Activated naive CD4-positive, alpha-beta T cell (primary cell): ENCODE data around the gene TEAD3.
A peak's percentile ranks its signal among the peaks of the same experiment; 100 is the strongest.

Experiments
- DNase-seq, 4 experiments: peaks; one replicate each; lab custom pipeline; 2025; lab: John Stamatoyannopoulos, UW

TEAD3 gene

DNA sequence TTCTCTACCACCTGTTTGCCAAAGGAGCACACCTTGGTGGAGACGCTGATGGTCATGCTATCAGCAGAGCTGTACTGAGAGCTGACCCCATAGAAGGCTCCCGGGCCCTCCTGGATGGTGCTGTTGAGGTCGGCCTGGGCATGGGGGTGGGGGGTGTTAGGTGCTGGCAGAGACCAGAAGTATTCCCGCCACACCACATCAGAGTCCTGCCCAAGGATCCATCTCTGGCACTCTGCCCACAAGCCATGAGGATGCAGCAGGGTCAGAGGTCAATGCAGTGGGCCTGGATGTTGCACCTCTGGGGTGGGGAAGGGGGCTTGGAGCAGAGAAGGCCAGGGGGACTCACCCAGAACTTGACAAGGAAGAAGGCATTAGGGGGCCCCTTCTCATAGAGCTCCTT lies 21.3 kb downstream of the TEAD3 start:
- DNase-seq: no peak

DNA sequence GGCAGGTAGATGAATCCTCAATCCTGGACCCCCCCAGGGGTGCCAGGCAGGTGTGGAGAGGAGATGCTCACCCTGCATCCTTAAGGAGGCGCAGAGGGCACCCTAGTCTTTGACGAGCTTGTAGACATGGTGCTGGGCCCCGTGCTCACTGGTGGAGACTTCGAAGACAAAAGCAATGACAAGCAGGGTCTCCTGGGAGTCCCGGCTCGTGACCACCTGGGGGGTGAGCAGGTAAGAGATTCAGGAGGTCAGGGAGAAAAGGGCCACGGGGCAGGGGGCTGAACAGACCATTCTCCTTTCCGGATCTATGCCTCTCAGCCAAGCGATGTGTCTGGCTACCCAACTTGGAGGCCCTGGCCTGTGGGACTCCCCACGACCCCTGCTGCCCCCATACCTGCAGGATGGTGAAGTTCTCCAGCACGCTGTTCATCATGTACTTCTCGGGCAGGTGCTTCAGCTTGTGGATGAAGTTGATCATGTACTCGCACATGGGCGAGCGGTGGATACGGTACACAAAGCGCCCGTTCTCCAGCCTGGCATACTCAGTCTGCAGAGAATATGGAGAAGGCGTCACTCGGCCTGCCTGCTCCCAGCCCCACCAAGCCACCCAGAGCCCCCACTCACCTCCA lies 21.8 kb downstream of the TEAD3 start:
- DNase-seq: no peak

- DNase-seq: no peak
These were observed 22.5 kb downstream of the TEAD3 start for GRCh38 chr6:35474131-35474941.

GRCh38 chr6:35473850-35474130 lies 23.1 kb downstream of the TEAD3 start:
- no peak for DNase-seq

DNA sequence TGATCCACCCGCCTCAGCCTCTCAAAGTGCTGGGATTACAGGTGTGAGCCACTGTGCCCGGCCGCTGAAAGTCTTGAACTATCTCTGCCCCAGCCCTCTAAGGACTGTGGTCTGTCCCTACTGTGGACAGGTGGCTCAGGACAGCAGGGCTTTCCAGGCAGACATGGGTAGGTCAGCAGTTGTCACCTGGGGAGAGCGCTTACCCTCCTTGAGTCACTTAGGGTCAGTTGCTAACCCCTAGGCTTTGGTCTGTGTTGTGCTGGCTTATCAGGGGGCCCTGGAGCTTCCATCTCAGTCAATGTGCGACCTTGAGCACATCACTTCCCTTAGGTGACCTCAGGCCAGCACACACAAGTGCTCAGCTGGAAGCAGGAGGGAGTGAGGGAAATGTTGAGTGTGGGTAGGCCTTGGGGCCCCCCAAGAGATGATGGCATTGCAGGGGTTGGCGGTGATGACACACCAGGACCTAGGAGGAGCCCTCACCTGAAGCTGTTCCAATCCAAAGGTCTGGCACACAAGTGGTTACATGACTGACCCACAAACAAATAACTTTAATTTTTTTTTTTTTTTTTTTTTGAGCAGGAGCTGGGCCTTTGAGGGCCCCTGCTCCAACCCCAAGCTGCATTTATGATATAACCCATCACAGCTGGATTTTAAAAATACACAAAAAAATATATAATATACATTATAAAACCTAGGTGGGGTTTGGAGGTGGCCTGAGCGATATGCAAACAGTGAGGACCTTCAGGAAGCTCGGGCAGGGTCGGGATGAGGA lies 23.6 kb downstream of the TEAD3 start:
- DNase-seq: no peak

DNA sequence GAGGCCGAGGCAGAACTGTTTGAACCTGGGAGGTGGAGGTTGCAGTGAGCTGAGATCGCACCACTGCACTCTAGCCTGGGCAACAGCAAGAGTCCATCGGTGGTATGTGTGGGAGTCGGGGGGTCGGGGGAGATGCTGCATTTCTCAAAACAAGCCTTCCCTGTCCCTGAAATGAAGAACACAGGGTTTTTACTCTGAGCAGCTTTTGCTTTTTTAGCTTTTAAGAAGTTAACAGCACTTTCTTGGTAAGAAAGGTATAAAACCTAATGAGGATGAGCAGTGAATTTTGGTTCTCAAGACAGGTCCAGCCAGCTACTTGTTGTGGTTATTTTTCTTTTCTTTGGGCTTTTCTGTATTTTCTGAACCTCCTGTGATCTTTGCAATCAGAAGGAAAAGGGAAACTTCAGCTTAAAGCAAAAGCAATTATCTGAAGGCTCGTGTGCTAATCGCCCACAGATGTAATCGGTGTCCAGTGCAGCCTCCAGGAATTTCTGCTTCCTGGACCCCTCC lies 25.0 kb downstream of the TEAD3 start:
- DNase-seq: no peak

DNA sequence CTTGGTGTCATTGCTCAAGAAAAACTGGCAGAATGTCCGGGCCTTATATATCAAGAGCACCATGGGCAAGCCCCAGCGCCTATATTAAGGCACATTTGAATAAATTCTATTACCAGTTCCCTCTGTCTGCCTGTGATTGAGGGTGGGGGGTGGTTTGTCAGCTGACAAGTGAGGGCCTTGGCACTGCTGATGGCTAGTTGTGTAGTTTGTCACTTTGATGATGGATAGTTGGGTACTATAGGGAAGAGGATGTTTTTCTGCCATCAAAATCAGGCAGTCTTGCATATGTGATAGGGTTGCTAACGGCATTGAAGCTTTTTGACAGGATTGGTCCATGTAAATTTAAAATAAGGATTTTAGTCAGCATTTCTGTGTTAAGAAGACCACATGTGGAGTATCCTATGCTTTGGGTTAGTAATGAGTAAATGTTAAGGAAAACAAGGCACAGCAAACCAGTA lies 26.2 kb downstream of the TEAD3 start:
- no peak for DNase-seq

DNA sequence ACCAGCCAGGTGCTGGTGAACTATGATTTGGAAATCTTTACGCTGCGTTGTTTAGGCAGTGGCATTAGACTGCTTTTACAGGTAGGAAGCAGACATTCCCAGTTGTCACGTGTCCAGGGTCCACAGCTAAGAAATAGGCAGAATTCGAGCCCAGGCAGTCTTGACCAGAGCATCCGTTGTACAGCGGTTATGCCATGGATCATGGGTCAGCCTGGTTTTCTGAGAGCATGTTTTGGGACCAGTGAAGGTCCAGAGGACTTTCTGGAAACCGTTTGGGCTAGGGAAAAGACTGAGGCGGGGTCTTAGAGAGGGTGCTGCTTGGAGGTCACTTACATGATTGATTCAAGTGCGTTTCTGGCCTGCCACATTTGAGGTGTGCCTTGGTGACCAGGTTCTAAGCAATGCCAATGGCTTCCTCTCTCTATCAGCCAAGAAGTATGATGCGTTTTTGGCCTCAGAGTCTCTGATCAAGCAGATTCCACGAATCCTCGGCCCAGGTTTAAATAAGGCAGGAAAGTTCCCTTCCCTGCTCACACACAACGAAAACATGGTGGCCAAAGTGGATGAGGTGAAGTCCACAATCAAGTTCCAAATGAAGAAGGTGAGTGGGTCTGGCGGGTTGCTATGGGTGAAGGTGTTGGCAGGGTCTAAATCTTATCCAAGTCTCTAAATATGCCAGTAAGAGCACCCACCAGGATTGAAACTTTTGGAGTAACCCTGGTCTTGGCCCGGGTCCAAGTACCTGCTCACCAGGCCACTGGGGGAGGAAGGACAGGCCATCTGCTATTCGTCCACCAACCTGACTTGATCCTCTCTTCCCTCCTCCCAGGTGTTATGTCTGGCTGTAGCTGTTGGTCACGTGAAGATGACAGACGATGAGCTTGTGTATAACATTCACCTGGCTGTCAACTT lies 26.9 kb downstream of the TEAD3 start:
- DNase-seq: no peak

- no peak for DNase-seq
These were observed 27.7 kb downstream of the TEAD3 start for GRCh38 chr6:35468980-35469750.

- DNase-seq: peak; percentile 90 to 93 (median 91)
These were observed 28.5 kb downstream of the TEAD3 start, which contains the start of gene RPL10A for GRCh38 chr6:35468181-35468979. RPL10A (plus strand) TSS chr6:35468401; CDS start chr6:35468435, 34 bp downstream.

DNA sequence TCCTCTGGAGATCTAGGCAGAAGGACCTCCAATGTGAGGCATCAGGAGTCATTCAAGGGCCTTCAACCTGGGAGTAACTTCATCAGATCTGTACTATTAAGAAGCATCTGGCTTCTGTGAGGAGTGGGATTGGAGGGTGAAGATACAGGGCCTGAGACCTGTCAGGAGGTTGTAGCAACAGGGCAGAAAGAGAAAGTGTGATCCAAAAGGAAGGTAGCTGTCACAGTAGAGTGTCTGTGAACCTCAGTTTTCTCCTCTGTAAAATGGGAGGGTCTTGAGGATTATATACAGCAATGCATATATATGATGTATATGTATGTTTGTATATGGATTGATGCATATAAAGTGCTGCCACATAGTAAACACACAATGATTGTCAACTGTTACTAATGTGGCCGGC lies 31.2 kb downstream of the TEAD3 start:
- DNase-seq: no peak

DNA sequence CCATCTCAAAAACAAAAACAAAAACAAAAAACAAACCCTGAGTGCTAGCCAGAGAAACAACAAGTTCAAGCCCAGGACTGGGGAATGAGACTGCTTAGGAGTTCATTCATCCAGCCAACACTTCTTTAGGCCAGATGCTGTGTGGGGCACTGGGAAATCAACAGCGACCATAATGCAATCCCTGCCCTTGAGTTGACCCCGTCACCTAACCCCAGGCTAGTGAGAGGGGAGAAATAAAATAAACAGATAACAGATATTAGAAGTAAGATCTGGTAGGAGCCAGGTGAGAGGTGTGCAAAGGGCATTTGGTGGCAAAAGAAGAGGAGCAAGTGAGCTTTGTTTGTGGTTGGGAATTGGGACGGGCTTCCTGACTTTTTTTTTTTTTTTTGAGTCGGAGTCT lies 33.6 kb downstream of the TEAD3 start:
- no peak for DNase-seq

DNA sequence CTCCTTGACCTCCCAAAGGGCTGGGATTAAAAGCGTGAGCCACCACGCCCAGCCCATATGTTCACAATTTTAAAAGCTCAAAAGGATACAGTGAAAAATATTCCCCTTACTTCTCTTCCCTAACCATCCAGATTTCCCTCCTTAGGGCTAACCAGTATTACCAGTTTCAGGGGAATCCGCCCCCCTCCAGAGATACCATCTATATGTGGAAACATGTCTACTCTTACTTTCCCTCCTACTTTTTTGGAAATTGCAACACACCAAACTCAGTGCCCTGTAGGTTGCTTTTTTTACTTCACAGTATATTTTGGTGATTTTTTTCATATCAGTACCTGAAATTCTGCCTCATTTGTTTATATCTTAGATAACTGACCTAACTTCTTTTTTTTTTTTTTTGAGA lies 35.6 kb downstream of the TEAD3 start:
- no peak for DNase-seq

DNA sequence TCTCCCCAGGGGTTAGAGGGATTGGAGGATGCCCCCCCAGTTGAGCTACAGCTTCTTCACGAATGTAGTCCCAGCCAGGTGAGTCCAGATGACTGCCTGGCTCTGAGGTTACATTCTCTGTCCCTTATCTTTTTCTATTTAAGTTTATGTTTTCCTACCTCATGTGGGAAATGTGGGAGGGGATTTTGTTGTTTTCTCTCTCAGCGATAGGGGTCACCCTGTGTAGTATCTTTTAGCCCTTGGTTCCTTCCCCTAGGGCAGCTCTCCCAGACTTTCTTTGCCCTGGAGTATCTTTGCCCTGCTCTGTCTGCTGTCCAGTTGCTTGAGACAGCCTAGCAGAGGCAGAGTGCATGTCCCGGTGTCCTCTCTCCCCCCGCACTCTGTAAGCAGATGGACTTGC lies 39.0 kb downstream of the TEAD3 start:
- DNase-seq: no peak

GRCh38 chr6:35454391-35455110 lies 42.3 kb downstream of the TEAD3 start:
- no peak for DNase-seq

DNA sequence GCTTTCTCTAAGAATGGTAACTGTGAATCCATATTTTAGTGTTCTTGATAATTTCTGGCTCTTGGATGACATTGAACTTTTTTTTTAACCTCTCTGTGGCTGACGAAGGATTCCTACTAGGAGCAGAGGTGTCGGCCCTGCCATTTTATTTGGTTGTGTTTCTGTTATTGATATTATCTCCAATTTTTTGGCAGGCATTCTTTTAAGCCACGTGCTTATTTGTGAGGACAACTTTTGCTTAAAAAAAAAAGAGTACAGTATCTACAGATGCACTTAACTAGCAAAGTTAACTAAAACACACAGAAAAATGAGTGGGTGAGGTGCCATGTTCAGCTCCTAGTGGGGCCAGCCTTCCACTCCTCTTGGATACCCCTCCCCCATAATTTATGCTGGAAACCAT lies 43.6 kb downstream of the TEAD3 start:
- no peak for DNase-seq

- DNase-seq: peak; percentile 46 to 72 (median 68)
These were observed 44.4 kb downstream of the TEAD3 start, which contains the start of gene FANCE for GRCh38 chr6:35452183-35453090. FANCE (plus strand) TSS chr6:35452338; CDS start chr6:35452546, 208 bp downstream.
